Measurements from ENCODE around the gene TRIP12.
"Not testable (repeated sequence)": the region's sequence is repeated elsewhere in the genome, so short reads cannot be mapped to it uniquely, and the experiment has no call there.

TRIP12 gene

GRCh38 chr2:229873123-229873581, 48.7 kb downstream of the TRIP12 start:
- DNase-seq = no peak

DNA sequence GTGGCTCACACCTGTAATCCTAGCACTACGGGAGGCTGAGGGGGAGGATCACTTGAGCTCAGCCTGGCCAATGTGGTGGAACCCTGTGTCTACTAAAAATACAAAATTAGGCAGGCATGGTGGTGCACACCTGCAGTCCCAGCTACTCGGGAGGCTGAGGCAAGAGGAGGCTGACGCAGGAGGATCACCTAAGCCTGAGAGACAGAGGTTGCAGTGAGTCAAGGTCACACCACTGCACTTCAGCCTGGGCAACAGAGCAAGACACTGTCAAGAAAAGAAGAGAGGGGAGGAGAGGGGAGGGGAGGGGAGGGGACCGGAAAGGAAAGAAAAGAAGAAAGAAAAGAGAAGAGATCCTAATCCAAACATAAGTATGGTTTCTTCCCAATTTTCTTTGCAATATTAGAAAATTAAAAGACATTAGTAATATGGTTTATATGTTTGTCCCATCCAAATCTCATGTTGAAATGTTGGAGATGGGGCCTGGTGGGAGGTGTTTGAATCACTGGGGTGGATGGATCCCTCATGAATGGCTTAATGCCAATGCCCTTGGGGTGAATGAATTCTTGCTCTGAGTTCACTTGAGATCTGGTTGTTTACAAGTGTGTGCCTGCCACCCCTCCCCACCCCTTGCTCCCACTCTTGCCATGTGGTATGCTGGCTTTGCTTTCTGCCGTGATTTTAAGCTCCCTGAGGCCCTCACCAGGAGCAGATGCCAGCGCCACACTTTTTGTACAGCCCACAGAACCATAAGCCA, 50.7 kb downstream of the TRIP12 start:
- DNase-seq = no peak

- no peak for DNase-seq
Observed at GRCh38 chr2:229869226-229869625, 52.6 kb downstream of the TRIP12 start.

DNA sequence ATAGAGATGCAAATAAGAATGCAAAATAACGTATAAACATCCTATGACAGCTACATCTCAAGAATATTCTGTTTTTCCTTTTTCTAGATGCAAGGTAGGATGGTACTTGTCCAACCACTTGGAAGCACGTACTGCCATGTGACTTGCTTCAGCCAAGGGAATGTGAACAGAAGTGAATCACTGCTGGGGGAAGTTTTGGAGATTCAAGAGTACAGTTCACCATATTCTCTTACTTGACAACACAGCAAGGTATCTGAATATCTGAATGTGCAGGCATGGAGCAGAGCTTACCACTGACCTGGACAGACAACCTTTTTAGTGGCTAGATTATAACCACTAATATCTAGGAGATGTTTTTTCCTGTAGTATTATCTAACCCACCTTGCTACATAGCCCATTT, 53.0 kb downstream of the TRIP12 start:
- DNase-seq = no peak

DNA sequence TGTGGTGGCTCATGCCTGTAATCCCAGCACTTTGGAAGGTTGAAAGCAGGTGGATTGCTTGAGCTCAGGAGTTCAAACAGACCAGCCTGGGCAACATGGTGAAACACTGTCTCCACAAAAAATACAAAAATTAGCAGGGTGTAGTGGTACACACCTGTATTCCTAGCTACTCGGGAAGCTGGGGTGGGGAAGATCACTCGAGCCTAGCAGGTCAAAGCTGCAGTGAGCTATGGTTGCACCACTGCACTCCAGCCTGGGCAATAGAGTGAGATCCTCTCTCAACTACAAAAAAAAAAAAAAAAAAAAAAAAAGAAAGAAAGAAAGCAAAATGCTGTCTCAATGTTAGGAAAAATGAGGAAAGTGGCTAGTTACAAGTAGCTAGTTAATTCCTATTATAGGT, 56.8 kb downstream of the TRIP12 start:
- DNase-seq = no peak

DNA sequence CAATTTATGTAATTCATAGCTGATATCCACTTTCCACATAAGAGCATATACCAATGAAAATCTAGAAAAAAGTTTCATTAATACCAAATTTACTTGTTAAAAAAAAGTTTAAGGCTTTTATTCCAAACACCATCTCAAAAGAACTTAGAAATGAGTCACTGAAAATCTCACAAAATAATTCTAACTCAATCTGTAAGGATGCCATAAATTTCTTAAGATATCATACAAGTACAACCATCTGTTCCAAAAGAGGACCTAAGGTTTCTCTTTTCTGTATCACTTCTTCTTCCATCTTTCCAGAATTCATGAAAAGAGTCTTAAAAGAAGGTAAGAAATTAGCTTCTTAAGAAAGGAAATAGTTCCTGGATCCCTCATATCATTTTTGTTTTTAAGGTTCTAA, 60.4 kb downstream of the TRIP12 start:
- no peak for DNase-seq

DNA sequence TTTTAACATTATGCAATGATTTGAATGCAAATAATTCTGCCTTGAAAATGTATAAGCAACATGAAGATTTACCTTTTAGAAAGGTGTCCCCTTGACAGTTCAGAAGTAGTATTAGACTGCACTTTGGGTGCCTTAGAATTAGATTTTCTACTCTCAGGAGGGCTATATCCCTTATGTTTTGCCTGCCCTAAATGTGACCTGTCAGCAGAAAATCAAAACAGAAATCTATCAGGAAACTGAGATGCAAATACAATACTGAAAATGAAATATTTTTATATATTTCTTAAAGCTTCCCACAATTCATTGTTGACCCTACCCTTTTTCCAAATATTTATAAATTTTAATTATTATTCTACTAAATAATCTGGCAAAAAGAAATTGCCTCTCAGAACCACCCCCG, 61.5 kb downstream of the TRIP12 start:
- no peak for DNase-seq

DNA sequence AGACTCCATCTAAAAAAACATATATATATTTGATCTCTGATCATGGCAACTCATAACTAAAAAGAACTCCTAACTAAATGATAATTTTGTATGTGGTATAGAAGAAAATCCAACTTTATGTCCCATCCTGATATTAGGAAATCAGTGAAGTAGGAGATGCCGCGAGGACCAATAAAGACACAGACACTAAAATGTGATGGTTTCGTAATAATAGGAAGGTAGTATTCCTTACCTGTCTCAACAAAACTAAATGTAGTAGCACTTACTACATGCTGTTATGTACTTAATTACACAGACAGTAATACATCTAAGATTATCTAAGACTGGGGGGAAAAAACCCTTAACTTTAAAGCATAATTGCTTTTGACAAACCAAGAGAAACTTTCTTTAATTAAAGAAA, 63.5 kb downstream of the TRIP12 start:
- DNase-seq = no peak

GRCh38 chr2:229857634-229858033, 64.2 kb downstream of the TRIP12 start:
- DNase-seq = no peak

DNA sequence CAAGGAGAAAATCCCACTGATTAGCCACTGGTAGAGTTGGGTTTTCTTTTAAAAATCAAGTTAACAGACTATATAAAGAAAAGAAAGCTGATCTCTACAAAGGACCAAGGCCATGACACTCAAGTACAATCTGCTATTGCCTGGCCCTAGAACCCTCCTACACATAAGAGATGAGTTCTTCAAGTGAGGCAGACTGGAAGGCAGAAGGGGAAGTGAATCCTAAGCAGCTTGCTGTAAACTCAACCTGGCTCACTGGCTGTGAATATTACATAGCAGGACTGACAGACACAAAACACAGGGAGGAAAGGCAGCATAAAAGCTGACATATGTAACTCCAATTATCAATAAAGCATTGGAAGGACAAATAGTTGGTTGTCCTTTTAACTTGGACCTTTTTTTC, 65.4 kb downstream of the TRIP12 start:
- no peak for DNase-seq

DNA sequence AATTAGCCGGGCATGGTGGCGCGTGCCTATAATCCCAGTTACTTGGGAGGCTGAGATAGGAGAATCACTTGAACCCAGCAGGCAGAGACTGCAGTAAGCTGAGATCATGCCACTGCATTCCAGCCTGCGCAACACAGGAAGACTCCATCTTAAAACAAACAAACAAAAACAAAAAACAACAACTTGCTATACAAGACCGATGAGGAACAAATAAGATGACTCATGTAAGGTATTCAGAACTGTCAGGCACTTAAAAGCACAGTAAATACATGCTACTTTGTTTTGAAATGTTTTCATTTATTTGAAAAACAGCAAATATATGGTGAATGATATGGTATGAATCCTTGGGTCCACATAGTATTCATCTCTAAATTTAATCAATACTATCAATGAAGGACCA, 66.7 kb downstream of the TRIP12 start:
- DNase-seq = no peak

- DNase-seq = no peak
Observed at GRCh38 chr2:229852565-229852964, 69.2 kb downstream of the TRIP12 start.

DNA sequence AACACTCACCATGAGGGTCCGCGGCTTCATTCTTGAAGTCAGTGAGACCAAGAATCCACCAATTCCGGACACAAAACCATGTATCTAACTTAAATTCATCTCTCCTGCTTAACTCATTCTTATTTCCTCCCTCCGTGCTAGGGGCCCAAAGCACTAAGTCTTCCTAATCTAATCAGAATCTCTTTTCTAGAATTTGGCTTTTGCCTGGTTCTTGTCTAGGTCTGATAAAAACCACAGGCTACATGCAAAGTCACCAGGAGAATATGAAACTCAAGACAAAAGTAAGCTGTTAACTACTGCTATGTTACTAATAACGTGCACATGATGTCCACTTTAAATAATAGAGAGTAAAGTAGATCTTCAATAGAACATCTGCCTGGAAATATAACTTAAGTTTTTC, 69.9 kb downstream of the TRIP12 start:
- DNase-seq = no peak

DNA sequence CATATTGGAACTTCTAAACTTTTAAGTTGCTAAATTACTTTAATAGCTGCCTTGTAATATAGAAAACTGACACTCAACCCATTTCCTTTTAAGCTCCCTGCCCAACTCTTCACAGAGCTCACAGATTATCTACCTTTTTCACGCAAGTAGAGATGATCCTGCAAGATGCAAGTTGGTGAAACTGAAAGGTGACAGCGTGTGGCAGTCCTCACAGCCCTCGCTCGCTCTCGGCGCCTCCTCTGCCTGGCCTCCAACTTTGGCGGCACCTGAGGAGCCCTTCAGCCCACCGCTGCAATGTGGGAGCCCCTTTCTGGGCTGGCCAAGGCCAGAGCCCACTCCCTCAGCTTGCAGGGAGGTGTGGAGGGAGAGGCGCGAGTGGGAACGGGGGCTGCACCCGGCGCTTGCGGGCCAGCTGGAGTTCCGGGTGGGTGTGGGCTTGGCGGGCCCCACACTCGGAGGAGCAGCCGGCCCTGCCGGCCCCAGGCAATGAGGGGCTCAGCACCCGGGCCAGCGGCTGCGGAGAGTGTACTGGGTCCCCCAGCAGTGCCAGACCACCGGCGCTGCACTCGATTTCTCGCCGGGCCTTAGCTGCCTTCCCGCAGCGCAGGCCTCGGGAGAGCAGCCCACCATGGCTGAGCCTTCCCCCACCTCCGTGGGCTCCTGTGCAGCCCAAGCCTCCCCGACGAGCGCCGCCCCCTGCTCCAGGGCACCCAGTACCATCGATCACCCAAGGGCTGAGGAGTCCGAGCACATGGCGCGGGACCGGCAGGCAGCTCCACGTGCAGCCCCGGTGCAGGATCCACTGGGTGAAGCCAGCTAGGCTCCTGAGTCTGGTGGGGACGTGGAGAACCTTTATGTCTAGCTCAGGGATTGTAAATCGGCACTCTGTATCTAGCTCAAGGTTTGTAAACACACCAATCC, 71.2 kb downstream of the TRIP12 start:
- DNase-seq = not testable (repeated sequence)

DNA sequence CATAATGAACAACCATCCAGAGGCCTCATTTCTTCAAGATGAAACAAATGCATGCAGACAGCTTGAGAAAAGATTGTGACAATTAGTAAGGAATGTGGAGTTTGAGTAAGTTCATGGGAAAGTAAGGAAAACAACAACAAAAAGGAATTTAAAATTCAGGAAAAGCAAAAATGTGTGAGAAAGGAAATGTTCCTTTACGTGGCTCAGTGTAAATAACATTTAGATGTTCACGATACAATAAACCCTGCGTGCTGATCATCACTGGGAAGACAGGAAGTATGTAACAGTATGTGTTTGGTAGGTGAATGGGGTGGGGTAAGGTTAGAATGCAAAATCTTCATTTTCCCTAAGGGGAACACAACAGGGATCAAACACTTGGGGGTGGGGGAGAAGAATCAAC, 72.7 kb downstream of the TRIP12 start:
- DNase-seq = no peak

DNA sequence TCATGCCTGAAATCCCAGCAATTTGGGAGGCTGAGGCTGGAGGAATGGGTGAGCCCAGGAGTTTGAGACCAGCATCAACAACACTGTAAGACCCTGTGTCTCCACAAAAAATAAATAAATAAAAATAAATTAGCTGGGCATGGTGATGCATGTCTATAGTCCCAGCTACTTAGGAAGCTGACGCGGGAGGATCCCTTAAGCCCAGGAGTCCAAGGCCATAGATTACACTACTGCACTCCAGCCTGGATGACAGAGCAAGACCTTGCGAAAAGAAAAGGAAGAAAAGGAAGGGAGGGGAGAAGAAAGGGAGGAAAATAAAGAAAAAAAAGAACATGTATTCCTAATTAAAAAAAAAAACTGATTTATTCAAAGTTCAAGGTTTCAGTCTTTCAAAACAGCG, 78.2 kb downstream of the TRIP12 start:
- no peak for DNase-seq

- DNase-seq = no peak
Observed at GRCh38 chr2:229838729-229839128, 83.1 kb downstream of the TRIP12 start.

- DNase-seq = no peak
Observed at GRCh38 chr2:229836847-229837246, 85.0 kb downstream of the TRIP12 start.

DNA sequence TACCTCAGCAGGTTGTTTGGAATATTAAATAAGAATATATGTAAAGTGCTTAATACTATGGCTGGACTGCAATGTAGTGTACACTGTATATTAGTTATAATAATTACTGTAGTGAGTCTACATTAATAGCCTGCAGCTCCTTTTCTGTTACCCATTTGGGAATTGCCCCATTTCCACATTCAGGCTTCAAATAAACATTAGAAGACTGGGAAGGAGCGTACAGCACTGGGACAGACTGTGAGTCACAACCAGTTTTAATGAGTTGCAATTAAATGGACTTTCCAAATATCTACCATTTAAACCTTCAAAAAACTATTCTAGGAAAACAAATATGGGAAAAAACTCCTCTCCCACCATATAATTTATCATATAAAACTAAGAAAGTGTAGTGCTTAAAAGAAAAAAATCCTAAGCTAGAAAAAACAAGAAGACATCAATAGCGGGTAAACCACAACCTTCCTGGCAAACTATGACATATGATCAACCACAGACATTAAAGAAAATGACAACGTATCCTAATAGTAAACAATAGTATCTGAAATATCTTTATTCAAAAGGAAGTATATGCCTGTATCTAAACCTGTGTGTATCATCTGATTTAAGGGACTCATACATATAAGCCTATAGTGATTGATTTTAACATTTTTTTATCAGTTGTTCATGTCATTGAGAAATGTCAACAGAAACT, 86.1 kb downstream of the TRIP12 start:
- DNase-seq = no peak

- DNase-seq = not testable (repeated sequence)
Observed at GRCh38 chr2:229834368-229834767, 87.4 kb downstream of the TRIP12 start.

DNA sequence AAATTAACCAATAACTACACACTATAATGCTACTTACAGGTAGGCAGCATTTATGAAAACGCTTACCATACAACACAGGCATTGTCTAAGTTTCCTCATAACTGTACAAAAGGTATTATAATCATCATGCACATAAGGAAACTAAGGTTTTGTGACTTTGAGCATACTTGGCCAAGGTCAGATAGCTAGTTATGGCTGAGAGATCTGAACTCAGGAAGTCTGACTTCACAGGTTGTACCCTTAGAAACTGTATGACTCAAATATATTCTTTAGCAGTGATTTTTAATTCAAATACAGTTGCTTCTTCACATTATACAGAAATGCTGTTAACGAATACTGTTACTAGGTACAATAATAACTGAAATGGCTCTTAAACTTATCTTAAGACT, 89.3 kb downstream of the TRIP12 start:
- no peak for DNase-seq

DNA sequence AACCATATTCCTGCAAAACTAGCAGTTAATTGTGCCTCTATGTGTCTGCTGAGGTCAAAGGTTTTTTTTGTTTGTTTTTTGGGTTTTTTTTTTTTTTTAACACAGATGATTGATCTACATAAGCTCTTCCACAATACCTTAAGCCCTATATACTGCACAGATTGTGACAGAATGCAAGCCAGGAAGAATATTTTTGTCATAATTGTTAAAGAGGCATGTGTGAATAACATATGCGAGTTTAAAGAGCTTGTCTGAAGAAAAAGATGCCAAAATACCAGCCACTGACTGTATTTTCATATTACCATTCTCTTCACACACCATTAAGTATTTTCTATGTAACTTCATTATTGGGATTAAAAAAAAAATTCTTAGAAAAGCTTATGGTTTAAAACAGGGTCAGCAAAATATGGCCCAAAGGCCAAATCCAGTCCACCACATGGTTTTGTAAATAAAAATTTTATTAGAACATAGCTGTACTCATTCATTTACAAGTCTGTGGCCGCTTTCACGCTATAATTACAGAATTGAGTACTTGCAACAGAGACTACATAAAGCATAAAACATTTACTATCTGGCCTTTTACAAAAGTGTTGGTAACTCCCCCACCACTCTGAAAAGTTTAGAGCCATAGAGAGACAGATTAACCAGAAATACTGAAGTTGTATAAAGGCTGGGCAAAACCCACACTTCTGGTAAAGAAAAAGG, 89.9 kb downstream of the TRIP12 start:
- DNase-seq = no peak

DNA sequence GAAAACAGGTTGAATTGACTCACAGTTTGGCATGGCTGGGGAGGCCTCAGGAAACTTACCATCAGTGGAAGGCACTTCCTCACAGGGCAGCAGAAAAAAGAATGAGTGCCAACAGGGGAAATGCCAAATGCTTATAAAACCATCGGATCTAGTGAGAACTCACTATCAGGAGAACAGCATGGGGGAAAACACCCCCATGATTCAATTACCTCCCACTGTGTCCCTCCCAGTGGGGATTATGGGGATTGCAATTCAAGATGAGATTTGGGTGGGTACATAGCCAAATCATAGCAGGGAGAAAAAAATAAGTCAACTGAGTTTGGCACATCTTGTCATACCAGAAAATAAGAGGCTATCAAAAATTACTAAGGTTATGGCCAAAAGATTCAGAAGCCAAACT, 96.3 kb downstream of the TRIP12 start:
- DNase-seq = no peak
